Globus pallidus (tissue), 1 donor: ENCODE results near the gene TRIM46.
"Not testable (repeated sequence)": the region's sequence is repeated elsewhere in the genome, so short reads cannot be mapped to it uniquely, and the experiment has no call there.

Source experiments
- DNase-seq: peaks from one replicate; pipeline ENCODE4 v3.0.0-alpha.2; 2015; ENCODE audit warnings: low spot score

The TRIM46 gene

GRCh38 chr1:155186794-155187455 is 13.3 kb downstream of the TRIM46 start:
- DNase-seq = no peak

DNA sequence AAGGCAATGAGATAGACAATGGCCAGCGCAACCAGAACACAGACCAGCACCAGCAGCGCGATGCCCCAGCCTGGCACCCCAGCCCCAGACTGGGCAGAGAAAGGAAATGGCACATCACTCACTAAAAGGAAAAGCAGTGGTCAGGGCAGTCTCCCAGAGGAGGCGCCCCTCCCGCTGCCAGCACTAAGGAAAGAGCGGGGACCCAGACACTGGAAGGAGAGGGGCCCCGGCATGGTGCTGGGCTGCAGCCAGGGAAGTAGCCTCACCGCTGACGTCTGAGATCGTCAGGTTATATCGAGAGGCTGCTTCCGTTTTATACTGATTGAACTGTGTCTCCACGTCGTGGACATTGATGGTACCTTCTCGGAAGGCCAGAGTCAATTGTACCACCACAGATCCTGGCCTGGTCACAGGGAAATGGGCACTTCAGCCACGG is 13.8 kb downstream of the TRIM46 start:
- DNase-seq = no peak

DNA sequence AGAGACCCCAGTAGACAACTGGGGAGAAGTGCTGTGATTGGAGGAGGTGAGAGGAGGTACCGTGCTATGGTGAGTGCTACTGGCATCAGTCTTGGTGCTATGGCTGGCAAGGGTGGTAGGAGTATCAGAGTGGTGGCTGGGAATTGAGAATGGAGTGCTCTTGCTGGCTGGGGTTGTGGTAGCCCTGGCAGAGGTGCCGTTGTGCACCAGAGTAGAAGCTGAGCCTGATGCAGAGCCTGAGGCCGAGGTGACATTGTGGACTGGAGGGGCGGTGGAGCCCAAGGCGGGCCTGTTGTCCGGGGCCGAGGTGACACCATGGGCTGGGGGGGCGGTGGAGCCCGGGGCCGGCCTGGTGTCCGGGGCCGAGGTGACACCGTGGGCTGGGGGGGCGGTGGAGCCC is 14.6 kb downstream of the TRIM46 start:
- DNase-seq = no peak

DNA sequence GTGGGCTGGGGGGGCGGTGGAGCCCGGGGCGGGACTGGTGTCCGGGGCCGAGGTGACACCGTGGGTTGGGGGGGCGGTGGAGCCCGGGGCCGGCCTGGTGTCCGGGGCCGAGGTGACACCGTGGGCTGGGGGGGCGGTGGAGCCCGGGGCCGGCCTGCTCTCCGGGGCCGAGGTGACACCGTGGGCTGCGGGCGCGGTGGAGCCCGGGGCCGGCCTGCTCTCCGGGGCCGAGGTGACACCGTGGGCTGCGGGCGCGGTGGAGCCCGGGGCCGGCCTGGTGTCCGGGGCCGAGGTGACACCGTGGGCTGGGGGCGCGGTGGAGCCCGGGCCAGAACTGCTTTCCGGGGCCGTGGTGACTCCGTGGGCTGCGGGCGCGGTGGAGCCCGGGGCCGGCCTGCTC is 16.3 kb downstream of the TRIM46 start:
- DNase-seq = not testable (repeated sequence)

GRCh38 chr1:155191904-155192303 is 18.3 kb downstream of the TRIM46 start:
- DNase-seq = no peak

DNA sequence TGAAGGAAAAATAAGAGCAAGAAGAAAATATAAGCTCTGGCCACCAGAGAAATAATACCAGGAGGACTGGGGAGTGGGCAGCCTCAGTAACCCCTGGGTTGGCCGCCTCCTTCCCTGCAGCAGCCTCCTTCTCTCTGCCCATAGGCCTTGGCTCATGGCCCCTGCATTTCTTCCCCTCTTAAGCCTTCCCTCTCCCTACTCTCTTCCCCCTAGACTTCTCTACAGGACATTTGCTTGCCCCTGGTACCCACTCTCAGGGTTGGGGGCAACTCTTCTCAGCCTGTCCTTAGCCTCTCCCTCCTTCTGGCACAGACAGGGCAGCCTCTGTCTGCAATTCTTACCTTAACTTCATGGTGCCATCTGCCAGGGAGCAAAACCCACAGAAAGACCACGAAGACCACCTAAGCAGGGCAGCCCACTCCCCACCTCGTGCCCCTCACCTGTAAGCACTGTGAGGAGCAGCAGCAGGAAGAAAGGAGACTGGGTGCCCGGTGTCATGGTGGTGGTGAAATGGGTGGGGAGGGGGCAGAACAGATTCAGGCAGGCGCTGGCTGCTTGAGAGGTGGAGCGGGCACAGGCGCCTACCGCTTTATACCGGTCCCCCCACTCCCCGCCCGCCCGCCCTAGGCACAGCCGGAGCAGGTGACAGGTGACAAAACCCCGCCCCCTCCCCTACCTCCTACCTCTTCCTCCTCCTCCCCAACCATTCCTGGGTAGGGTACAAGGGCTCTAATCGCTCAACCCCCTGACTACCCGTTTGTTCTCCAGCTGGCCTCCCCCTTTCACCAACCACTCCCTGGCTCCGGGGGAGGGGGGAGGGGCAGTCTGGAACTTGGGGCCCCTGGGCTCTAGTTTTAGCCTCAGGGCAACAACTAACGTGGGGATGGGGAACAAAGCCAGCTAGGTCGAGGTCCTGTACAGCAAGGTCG is 19.0 kb downstream of the TRIM46 start:
- no peak for DNase-seq

DNA sequence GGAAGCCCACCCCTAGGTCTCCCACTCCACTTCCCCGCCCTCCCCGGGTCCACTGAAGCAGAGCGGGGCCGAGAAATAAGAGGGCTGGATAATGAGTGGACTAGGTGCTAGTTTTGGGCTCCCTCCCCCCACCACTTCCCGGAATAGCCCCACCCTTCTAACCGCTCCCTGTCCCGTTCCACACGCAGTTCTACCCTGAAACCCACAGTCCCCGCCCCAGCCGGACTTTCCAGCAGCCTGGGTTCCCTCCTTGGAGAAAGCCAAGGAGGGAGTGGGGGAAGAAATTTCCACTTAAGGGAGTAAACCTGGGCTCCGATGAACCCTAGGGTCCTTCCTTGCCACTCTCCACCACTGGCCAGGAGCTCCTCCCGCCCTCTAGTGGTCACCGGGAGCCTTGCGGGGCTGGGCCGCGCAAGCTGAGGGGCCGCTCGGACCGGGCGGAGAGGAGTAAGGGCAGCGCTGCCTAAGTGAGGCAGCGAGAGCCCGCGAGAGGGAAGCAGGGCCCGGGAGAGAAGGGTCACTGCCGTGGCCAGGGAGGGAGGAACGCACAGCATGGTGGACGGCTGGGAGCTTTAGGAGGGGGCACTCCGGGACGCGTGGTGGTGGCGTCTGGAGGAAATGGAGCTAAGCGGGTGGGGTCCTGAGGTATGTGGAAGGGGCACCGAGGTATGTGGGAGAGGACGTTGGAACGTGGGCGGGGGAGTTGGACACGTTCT is 19.8 kb downstream of the TRIM46 start:
- no peak for DNase-seq

- not testable (repeated sequence) for DNase-seq
These were observed 20.3 kb downstream of the TRIM46 start for GRCh38 chr1:155193991-155194240.

- no peak for DNase-seq
These were observed 21.8 kb downstream of the TRIM46 start for GRCh38 chr1:155195201-155196102.

DNA sequence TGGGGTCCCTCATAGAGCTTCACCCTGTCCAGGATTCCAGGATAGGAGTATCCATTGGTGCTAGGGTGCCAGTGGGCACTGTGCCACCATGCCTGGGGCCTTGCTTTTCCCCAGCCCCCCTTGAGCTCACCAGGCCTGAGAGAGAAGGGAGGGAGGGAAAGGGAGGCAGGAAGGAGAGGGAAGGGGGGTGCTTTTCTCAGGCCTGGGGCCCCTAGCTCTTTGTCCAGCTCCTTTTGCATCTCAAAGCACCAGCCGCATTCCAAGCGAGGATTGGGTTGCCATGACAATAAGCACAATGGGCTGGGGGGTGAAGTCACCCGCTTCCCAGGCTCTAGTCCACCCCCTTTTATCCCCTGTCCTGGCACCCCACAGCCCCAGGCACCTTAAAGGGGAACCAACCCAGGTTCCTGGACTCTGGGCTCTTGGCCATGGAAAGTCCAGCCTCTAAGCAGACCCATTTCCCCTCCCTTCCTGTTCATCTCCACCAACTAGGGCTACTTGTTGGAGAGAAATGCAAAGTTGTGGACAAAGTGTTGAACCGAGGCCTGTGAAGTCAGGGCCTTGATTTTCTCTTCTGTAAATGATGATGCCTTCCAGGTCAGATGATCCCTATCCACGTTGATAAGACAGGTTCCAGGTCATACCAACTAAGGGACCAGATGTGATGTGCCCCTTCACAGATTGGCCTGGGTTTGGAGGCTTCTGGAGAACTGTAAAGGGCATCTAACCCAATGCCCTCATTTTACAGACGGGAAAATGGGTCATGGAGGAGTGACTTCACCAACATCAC is 22.6 kb downstream of the TRIM46 start:
- DNase-seq = peak; percentile 76

DNA sequence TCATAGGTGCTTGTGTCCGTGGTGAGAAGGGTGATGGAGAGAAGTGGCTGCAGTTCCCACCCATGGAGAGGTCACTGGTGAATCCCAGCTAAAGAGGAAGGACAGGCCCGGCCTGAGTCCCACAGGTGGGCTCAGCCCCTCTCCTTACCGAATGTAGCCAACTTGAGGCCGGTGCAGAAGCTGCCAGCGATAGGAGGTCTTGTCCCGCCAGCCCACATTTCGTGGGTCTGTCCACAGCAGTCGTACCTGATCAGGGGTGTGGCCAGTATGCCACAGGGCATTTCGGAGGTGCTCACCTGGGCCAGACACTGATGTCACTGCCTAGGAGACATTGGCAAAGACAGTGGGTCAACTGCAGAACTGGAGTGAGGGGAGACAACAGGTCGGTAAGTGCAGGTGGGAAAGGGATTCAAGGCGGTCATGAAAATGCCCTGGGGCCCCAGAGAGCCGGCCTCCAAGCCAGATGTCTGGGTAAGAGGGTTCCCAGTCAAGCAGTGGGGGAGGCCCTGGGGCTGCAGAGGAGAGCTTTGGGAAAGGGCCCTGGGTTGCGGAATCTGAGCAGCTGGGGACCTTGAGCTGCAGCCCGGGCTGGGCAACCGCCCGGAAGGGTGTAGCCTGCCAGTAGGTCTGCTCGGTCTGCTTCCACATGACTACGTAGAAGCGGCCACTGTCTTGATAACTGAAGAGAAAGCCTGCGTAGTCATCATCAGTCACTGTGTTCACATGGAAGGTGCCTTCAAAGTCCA is 23.4 kb downstream of the TRIM46 start:
- peak; percentile 51 for DNase-seq

DNA sequence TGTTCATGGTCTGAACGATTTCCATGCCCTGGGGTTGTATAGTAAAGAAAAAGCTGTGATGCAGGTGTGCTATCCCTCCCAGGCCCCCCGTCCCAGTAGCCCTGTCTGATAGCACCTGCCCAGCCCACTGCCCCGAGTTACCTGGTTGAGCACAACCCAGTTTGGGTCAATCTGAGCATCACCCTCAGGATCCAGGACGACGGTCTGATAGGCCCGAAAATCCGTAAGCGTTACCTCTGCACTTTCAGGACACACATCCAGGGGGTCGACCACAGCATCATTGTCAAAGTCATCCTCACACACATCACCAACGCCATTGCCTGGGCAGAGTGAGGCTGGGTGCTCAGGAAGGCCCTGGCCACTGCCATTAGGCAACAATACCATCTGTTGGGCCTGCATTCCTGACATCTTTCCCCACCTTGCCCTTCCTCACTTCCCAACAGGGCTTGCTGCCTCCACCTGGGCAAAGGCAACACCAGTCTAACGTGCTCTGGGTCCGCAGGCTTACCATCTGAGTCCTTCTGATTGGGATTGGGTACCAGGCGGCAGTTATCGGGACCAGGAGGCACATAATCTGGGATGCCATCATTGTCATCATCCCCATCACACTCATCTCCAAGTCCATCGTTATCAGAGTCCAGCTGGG is 24.4 kb downstream of the TRIM46 start:
- no peak for DNase-seq

DNA sequence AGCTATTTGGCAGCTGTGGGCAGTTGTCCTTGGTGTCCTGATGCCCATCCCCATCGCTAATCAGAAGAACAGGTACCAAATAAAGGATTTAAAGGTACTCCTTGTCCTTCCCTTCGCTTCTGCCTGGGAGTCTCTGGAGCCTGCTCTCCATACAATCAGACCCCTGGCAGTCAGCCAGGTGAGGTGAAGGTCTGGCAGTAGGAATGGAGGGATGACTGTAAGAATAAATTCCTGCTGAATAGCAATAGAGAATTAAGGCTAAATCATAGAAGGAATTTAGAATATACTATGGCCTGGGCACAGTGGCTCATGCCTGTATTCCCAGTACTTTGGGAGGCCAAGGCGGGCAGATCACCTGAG is 24.9 kb downstream of the TRIM46 start:
- DNase-seq = no peak

DNA sequence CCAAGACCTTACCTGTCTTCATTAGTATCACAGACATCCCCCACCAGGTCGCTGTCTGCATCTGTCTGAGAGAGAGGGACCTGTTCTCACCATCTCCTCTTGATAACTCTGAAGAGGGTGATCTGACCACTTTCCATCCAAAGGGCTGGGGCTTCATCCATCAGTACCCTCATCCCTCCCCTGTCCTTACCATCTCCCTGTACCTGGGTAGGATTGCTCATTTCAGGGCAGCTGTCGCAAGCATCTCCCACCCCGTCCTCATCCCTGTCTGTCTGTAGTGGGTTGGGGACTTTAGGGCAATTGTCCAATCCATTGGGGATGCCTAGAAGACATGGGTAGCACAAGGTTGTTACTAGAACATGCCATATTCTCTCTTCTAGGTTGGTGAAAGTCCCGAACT is 26.1 kb downstream of the TRIM46 start:
- no peak for DNase-seq

DNA sequence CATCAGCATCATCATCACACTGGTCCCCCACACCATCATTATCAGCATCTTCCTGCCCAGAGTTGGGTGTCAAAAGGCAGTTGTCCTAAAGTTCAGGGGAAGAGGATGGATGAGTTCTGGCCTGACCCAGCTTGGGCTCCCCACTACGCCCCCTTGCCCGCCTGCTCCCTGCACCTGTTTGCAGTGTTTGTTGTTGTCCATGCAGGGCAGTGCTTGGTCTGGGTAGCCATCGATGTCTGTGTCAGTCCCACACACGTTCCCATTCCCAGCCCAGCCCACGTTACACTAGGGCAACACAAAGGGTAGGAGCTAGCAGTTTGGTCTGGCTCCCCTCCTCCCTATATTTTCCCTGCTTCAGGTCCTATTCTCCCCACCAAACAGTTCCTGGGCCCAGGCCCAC is 27.3 kb downstream of the TRIM46 start:
- DNase-seq = no peak

GRCh38 chr1:155202198-155202597 is 28.5 kb downstream of the TRIM46 start:
- no peak for DNase-seq

DNA sequence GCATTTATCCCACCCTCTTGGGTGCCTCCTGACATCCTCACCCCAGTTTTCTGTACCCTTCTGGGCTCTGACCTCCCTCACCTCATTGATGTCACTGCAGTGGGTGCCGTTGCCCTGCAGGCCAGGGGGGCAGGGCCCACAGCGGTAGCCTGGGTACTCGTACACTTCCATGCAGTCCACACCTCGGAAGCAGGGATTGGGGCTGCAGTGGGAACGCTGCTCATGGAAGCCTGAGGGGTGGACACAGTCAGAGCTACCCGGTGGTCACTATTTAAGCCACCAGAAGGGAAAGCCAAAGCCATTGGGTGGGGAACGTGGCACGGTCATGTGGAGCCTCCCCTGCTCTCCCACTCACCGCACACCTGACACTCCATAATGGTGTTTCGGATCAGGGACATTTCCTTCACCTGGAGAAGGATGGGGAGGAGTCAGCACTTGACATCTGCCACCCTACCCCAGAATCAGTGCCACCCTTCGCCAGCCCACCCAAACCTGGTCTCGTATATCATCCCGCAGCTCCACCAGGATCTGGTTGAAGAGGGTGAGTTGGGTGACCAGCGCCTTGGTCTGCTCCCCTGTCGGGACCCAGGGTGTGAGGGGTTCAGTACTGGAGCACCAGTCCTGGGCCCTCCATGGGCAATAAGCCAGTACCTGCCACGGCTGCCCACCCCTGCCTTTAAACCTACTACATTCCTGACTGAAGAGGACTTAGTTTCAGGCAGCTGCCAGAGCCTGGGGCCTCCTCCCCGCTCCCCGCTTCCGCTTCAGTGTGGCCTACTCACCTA is 29.3 kb downstream of the TRIM46 start:
- DNase-seq = no peak

GRCh38 chr1:155205035-155205434 is 31.4 kb downstream of the TRIM46 start:
- DNase-seq = no peak

DNA sequence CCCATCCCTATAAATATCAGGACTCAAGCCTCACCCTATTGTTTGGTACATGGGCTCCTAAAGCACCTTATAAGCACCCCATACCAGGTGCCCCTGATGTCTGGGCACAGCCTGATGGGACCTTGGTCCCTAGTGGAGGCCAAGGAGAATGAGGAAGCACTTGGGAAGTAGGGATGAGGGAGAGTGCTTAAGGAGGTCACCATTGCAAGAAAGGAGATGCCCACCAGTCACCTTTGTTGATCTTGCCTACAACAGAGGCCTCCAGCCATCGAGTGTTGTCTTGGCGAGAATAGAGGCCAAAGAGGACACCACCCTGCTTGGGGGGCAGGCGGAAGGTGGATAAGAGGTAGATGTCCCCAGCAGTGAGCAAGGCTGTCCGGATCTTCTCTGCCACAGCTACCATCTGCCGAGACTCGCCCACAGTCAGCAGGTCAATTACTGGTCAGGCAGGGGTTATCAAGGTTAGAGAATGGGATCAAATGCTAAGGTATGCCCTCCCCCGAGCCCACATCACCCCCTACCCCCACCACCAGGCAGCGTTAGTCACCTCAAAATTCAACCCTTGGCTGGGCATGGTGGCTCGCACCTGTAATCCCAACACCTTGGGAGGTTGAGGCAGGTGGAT is 32.4 kb downstream of the TRIM46 start:
- no peak for DNase-seq
